ENCODE data around the gene TMOD4. TPM values are rescaled to one million over a fixed set of nuclear protein-coding genes. Genes with fewer than 3 reads are reported as not detected.
A peak's percentile ranks its signal among the peaks of the same experiment; 100 is the strongest.

TMOD4 gene
- total and polyA plus RNA-seq, 2 of the 13 experiments (the other 11 are each of a cell fraction or from before 2014, with no cell fraction given): 0.66 TPM; not detected in 1

GRCh38 chr1:151124763-151125403 lies 50.9 kb downstream of the TMOD4 start (continued):
- TF ChIP-seq ESRRA (CRISPR knock-in tag; IDR thresholded peaks at IDR 0.05; ENCODE audit: low read depth): peak; percentile 74
- no peak for TF ChIP-seq ZNF615 (CRISPR knock-in tag; IDR thresholded peaks at IDR 0.05; ENCODE audit: borderline replicate concordance)
- no peak for TF ChIP-seq CENPT (CRISPR knock-in tag; IDR thresholded peaks at IDR 0.05; ENCODE audit: low read depth)
- peak; percentile 55; the same call in 1 of the 2 replicates for TF ChIP-seq GATAD2A (CRISPR knock-in tag; IDR thresholded peaks at IDR 0.05)
- no peak for TF ChIP-seq ZNF44 (CRISPR knock-in tag; IDR thresholded peaks at IDR 0.05)
- TF ChIP-seq GMEB2 (CRISPR knock-in tag; IDR thresholded peaks at IDR 0.05; ENCODE audit: low read depth): no peak
- TF ChIP-seq ZNF646 (CRISPR knock-in tag; IDR thresholded peaks at IDR 0.05): peak; percentile 49; the same call in 1 of the 2 replicates
- no peak for TF ChIP-seq MEIS2 (CRISPR knock-in tag; IDR thresholded peaks at IDR 0.05)
- TF ChIP-seq PAXIP1 (CRISPR knock-in tag; conservative IDR thresholded peaks at IDR 0.05): peak; percentile 57
- TF ChIP-seq KDM5A (IDR thresholded peaks at IDR 0.05; ENCODE audit: borderline replicate concordance, low read length): no peak
- TF ChIP-seq THAP11 (CRISPR knock-in tag; IDR thresholded peaks at IDR 0.05): 0 out of 2 replicates have a peak, but pooled peaks have one; percentile 22
- TF ChIP-seq SOX6 (IDR thresholded peaks at IDR 0.05): no peak
- peak; percentile 64 for TF ChIP-seq SOX6 (CRISPR knock-in tag; IDR thresholded peaks at IDR 0.05)
- TF ChIP-seq ZNF775 (CRISPR knock-in tag; IDR thresholded peaks at IDR 0.05; ENCODE audit: borderline replicate concordance): no peak
- no peak for TF ChIP-seq USF2 (IDR thresholded peaks at IDR 0.05; ENCODE audit: low read depth, low read length)
- TF ChIP-seq USF2 (CRISPR knock-in tag; IDR thresholded peaks at IDR 0.05; ENCODE audit: borderline replicate concordance): no peak

Data from HepG2 (cell line).